Measurements from ENCODE around the gene ATP5F1D. TPM values are rescaled to one million over a fixed set of nuclear protein-coding genes. Genes with fewer than 3 reads are reported as not detected.

Gene ATP5F1D
- total and polyA plus RNA-seq, 2 of the 13 experiments (the other 11 are each of a cell fraction or from before 2014, with no cell fraction given), result 39.4 to 78.7 TPM

- TF ChIP-seq ZNF770 (CRISPR knock-in tag; IDR thresholded peaks at IDR 0.05), result peak; percentile 76
- TF ChIP-seq FOXK1 (CRISPR knock-in tag; IDR thresholded peaks at IDR 0.05; ENCODE audit: borderline replicate concordance, low read depth), result peak; percentile 69; the same call in 1 of the 2 replicates
Observed at GRCh38 chr19:1241417-1242095, at the start of gene ATP5F1D (continued).

GRCh38 chr19:1199531-1199930, 42.0 kb upstream of the ATP5F1D start:
- TF ChIP-seq ZFP37 (CRISPR knock-in tag; IDR thresholded peaks at IDR 0.05; ENCODE audit: borderline replicate concordance) (no peak), HNRNPK (IDR thresholded peaks at IDR 0.05; ENCODE audit: low read depth, low read length, poor library complexity, severe bottlenecking) (no peak), ZFP36 (IDR thresholded peaks at IDR 0.05; ENCODE audit: borderline replicate concordance, low read depth, low read length, partially characterized antibody) (no peak), NFRKB (IDR thresholded peaks at IDR 0.05) (no peak), MIXL1 (CRISPR knock-in tag; IDR thresholded peaks at IDR 0.05) (no peak), RORA (CRISPR knock-in tag; IDR thresholded peaks at IDR 0.05) (no peak), DZIP1 (CRISPR knock-in tag; IDR thresholded peaks at IDR 0.05) (no peak), ZNF7 (CRISPR knock-in tag; IDR thresholded peaks at IDR 0.05) (no peak), ZBTB20 (CRISPR knock-in tag; IDR thresholded peaks at IDR 0.05; ENCODE audit: borderline replicate concordance, low read depth) (no peak), NPAS2 (CRISPR knock-in tag; IDR thresholded peaks at IDR 0.05; ENCODE audit: borderline replicate concordance) (no peak)
- no peak overlapping the region for H3K9ac ChIP-seq (ENCODE audit: insufficient read depth, low read depth, low read length)
- intact Hi-C loops (cut with micrococcal nuclease; ENCODE audit: unreplicated experiment), result no loop called here
- FAIRE-seq (no peak), DNase-seq (ENCODE audit: low spot score) (no peak), ATAC-seq (no peak)
- no peak overlapping the region for H2AFZ ChIP-seq (ENCODE audit: low read length)
- ChIA-PET POLR2A (interaction anchor here (1.1 kb wide), 1 partner anchor 173 kb away, joined by 3 read pairs; the partner anchor contains the start of gene CNN2), CTCF (ENCODE audit: low intra/inter-chr PET ratio, low total read pairs) (no interaction called here)
- no peaks in the 10 kb centered on the region for H4K20me1 ChIP-seq (ENCODE audit: insufficient read depth, low read length)
- 80% methylated on average over 6 of the region's 10 CpGs for WGBS (ENCODE audit: low lambda C conversion rate)
- H3K4me3 ChIP-seq (replicated peaks in 1 of 3; ENCODE audit: insufficient read depth in 1 of 3, low read depth in 2 of 3, low read length in 3 of 3), result no peak overlapping the region
- peaks cover 33% of the 10 kb centered on the region for H3K4me1 ChIP-seq (ENCODE audit: insufficient read depth, low read length)
- in situ Hi-C loops (cut with HindIII; ENCODE audit: extremely low pct_ligation_motif_present, low pct_unique_long_range_greater_than_20kb), result no loop called here
- H3K4me2 ChIP-seq (ENCODE audit: low read depth, low read length), result no peak overlapping the region
- no peaks in the 10 kb centered on the region for H3K79me2 ChIP-seq (ENCODE audit: insufficient read depth, low read length)
- H3K36me3 ChIP-seq (replicated peaks in 1 of 2; ENCODE audit: control insufficient read depth in 1 of 2, insufficient read depth in 2 of 2, low read length in 2 of 2), result no peaks in the 10 kb centered on the region
- no TSS peak for BruUV-seq (replicated peaks)
- no peaks in the 10 kb centered on the region for H3K27me3 ChIP-seq (ENCODE audit: control insufficient read depth in 1 of 2, insufficient read depth in 2 of 2, low read length in 2 of 2)
- no peak overlapping the region for H3K27ac ChIP-seq (ENCODE audit: extremely low read length, insufficient read depth, low read length)
- H3K9me3 ChIP-seq (ENCODE audit: low read length), result no peaks in the 10 kb centered on the region

All from HepG2 (cell line).